Amniotic stem cell (primary cell): ENCODE data around the gene PARK7.
A peak's percentile ranks its signal among the peaks of the same experiment; 100 is the strongest.
"Not testable (repeated sequence)": the region's sequence is repeated elsewhere in the genome, so short reads cannot be mapped to it uniquely, and the experiment has no call there.

Source experiments
- DNase-seq: peaks from one replicate; lab custom pipeline; 2025; lab: John Stamatoyannopoulos, UW

PARK7 gene

GRCh38 chr1:7961216-7962013 is at the start of gene PARK7:
TSS of gene PARK7 (plus strand) at chr1:7961711. CDS start at chr1:7962786, 1,075 bp downstream.
- DNase-seq: peak; percentile 97

GRCh38 chr1:7912145-7912544 is 49.4 kb upstream of the PARK7 start:
- DNase-seq: no peak

GRCh38 chr1:7912743-7913557 is 48.6 kb upstream of the PARK7 start:
- DNase-seq: no peak

GRCh38 chr1:7915826-7916500 is 45.5 kb upstream of the PARK7 start:
- no peak for DNase-seq

- no peak for DNase-seq
These were observed 45.0 kb upstream of the PARK7 start for GRCh38 chr1:7916501-7916830.

- DNase-seq: not testable (repeated sequence)
These were observed 43.5 kb upstream of the PARK7 start for GRCh38 chr1:7917971-7918370.

GRCh38 chr1:7919880-7920279 is 41.6 kb upstream of the PARK7 start:
- DNase-seq: no peak

- DNase-seq: no peak
These were observed 39.7 kb upstream of the PARK7 start for GRCh38 chr1:7921796-7922195.

GRCh38 chr1:7922301-7922700 is 39.2 kb upstream of the PARK7 start:
- DNase-seq: no peak

GRCh38 chr1:7927061-7927460 is 34.5 kb upstream of the PARK7 start:
- DNase-seq: not testable (repeated sequence)

- DNase-seq: no peak
These were observed 33.3 kb upstream of the PARK7 start for GRCh38 chr1:7928247-7928646.

- DNase-seq: no peak
These were observed 31.9 kb upstream of the PARK7 start for GRCh38 chr1:7929637-7930036.

GRCh38 chr1:7930645-7931445 is 30.7 kb upstream of the PARK7 start:
- no peak for DNase-seq

GRCh38 chr1:7931446-7931812 is 30.1 kb upstream of the PARK7 start:
- no peak for DNase-seq

- no peak for DNase-seq
These were observed 28.9 kb upstream of the PARK7 start for GRCh38 chr1:7932524-7933138.

GRCh38 chr1:7938070-7938469 is 23.4 kb upstream of the PARK7 start:
- DNase-seq: no peak

- DNase-seq: no peak
These were observed 21.5 kb upstream of the PARK7 start for GRCh38 chr1:7940034-7940433.

- DNase-seq: no peak
These were observed 20.6 kb upstream of the PARK7 start, which contains the start of gene TNFRSF9 for GRCh38 chr1:7940745-7941436. TSS of gene TNFRSF9 (minus strand) at chr1:7940839. CDS start at chr1:7939994, 845 bp downstream.

GRCh38 chr1:7941437-7941793 is 20.1 kb upstream of the PARK7 start:
- DNase-seq: no peak

- DNase-seq: no peak
These were observed 19.1 kb upstream of the PARK7 start for GRCh38 chr1:7942214-7942921.
